ENCODE results near the gene OMP.

- TF ChIP-seq CTCF (IDR thresholded peaks at IDR 0.05; ENCODE audit: insufficient read depth, low read depth, low read length), result no peak
- no peak for TF ChIP-seq EZH2 (IDR thresholded peaks at IDR 0.05; ENCODE audit: insufficient read depth, low read length)
These were observed 43.8 kb downstream of the OMP start for GRCh38 chr11:77146261-77147035.

Data from astrocyte (in vitro differentiated cells and primary cell).